ENCODE measurements around the gene TUBA1C. TPM values are rescaled to one million over a fixed set of nuclear protein-coding genes. Genes with fewer than 3 reads are reported as not detected.
"Not testable (repeated sequence)": the region's sequence is repeated elsewhere in the genome, so short reads cannot be mapped to it uniquely, and the experiment has no call there.

TUBA1C gene
- total RNA-seq, 1 donor, result 321 TPM

DNA sequence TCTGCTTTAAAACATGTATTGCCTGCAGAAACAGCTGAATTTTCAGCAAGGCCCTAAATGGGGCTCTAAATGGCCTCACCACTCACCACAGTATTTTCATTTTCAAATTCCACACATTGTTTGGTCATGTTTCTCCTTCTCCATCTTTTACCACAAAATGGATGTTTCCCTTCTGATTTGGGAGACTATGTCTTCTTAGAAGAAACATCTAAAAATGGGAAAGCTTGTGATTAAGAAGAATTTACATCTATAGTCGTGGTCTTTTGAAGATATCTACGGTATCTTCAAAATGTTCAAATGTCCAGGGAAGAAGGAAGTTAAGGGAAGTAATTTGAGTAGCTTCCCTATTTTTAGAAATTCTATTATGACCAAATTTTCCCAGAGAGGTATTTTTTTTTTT, 20.7 kb upstream of the TUBA1C start:
- Histone ChIP-seq H2AFZ (ENCODE audit: low read length) (peak overlapping the region; percentile 81), H3K27me3 (ENCODE audit: insufficient read depth, low read length) (no peaks in the 10 kb centered on the region), H4K20me1 (ENCODE audit: insufficient read depth, low read length) (no peaks in the 10 kb centered on the region), H3K9me3 (ENCODE audit: low read depth, low read length) (no peaks in the 10 kb centered on the region), H3K4me3 (ENCODE audit: insufficient read depth, low read length) (peak overlapping the region; percentile 44), H3K4me2 (ENCODE audit: insufficient read depth, low read length) (peak overlapping the region; percentile 77), H3K79me2 (ENCODE audit: insufficient read depth, low read length) (no peaks in the 10 kb centered on the region), H3K4me1 (ENCODE audit: insufficient read depth, low read length) (peaks cover 23% of the 10 kb centered on the region), H3K36me3 (ENCODE audit: insufficient read depth, low read length) (no peaks in the 10 kb centered on the region), H3K27ac (ENCODE audit: low read depth, low read length) (peak overlapping the region; percentile 95)
- TF ChIP-seq, protein P1, sequence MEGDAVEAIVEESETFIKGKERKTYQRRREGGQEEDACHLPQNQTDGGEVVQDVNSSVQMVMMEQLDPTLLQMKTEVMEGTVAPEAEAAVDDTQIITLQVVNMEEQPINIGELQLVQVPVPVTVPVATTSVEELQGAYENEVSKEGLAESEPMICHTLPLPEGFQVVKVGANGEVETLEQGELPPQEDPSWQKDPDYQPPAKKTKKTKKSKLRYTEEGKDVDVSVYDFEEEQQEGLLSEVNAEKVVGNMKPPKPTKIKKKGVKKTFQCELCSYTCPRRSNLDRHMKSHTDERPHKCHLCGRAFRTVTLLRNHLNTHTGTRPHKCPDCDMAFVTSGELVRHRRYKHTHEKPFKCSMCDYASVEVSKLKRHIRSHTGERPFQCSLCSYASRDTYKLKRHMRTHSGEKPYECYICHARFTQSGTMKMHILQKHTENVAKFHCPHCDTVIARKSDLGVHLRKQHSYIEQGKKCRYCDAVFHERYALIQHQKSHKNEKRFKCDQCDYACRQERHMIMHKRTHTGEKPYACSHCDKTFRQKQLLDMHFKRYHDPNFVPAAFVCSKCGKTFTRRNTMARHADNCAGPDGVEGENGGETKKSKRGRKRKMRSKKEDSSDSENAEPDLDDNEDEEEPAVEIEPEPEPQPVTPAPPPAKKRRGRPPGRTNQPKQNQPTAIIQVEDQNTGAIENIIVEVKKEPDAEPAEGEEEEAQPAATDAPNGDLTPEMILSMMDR (IDR thresholded peaks at IDR 0.05; ENCODE audit: extremely low read depth, low read depth, low read length), result no peak
- no peak for DNase-seq (ENCODE audit: insufficient read length, low spot score, missing footprints)

DNA sequence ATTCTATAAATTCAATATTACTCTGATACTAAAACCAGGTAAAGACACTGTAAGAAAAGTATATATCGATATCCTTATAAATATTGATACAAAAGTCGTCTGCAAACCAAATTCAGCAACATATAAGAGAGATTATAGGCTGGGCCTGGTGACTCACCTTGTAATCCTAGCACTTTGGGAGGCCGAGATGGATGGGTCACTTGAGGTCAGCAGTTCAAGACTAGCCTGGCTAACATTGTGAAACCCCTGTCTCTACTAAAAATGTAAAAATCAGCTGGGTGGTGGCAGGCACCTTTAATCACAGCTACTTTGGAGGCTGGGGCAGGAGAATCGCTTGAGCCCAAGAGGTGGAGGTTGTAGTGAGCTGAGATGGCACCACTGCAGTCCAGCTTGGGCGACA, 13.5 kb upstream of the TUBA1C start:
- Histone ChIP-seq H3K4me3 (ENCODE audit: insufficient read depth, low read length) (no peak overlapping the region), H3K27me3 (ENCODE audit: insufficient read depth, low read length) (no peaks in the 10 kb centered on the region), H3K4me2 (ENCODE audit: insufficient read depth, low read length) (no peak overlapping the region), H4K20me1 (ENCODE audit: insufficient read depth, low read length) (no peaks in the 10 kb centered on the region), H3K36me3 (ENCODE audit: insufficient read depth, low read length) (no peaks in the 10 kb centered on the region), H3K4me1 (ENCODE audit: insufficient read depth, low read length) (peaks cover 4% of the 10 kb centered on the region), H3K9me3 (ENCODE audit: low read depth, low read length) (no peaks in the 10 kb centered on the region), H3K79me2 (ENCODE audit: insufficient read depth, low read length) (no peaks in the 10 kb centered on the region), H2AFZ (ENCODE audit: low read length) (no peak overlapping the region), H3K27ac (ENCODE audit: low read depth, low read length) (no peak overlapping the region)
- TF ChIP-seq, protein P1 (IDR thresholded peaks at IDR 0.05; ENCODE audit: extremely low read depth, low read depth, low read length), result no peak
- no peak for DNase-seq (ENCODE audit: insufficient read length, low spot score, missing footprints)

DNA sequence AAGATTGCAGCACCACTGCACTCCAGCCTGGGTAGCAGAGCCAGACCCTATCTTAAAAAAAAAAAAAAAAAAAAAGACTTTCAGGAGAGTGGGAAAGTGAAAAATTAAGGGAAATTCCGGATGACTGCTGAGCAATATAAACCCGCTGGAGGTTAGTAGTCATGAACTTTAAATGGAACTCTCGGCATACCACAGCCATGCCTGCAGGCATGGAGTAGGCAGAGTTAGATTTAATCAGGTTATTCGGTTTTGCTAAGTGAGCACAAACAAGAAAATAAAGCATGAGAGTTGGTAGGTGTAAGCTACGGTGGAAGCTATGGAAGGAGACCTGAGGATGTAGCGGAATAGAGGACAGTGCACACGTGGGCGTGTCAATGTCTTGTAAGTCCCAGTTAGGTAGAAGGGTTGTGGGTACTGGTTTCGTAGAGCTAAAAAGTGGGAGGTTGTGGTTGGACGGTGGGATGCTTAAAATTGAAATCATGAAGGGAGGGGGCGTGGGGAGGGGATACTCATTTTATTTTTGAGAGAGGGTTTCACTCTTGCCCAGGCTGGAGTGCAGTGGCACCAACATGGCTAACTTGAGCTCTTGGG, 11.8 kb upstream of the TUBA1C start:
- Histone ChIP-seq H3K27ac (ENCODE audit: low read depth, low read length) (no peak overlapping the region), H4K20me1 (ENCODE audit: insufficient read depth, low read length) (no peaks in the 10 kb centered on the region), H3K4me2 (ENCODE audit: insufficient read depth, low read length) (no peak overlapping the region), H3K36me3 (ENCODE audit: insufficient read depth, low read length) (no peaks in the 10 kb centered on the region), H3K9me3 (ENCODE audit: low read depth, low read length) (no peaks in the 10 kb centered on the region), H3K27me3 (ENCODE audit: insufficient read depth, low read length) (no peaks in the 10 kb centered on the region), H3K79me2 (ENCODE audit: insufficient read depth, low read length) (no peaks in the 10 kb centered on the region), H3K4me1 (ENCODE audit: insufficient read depth, low read length) (peaks cover 4% of the 10 kb centered on the region), H2AFZ (ENCODE audit: low read length) (no peak overlapping the region), H3K4me3 (ENCODE audit: insufficient read depth, low read length) (no peak overlapping the region)
- TF ChIP-seq, protein P1 (IDR thresholded peaks at IDR 0.05; ENCODE audit: extremely low read depth, low read depth, low read length), result no peak
- DNase-seq (ENCODE audit: insufficient read length, low spot score, missing footprints), result no peak

DNA sequence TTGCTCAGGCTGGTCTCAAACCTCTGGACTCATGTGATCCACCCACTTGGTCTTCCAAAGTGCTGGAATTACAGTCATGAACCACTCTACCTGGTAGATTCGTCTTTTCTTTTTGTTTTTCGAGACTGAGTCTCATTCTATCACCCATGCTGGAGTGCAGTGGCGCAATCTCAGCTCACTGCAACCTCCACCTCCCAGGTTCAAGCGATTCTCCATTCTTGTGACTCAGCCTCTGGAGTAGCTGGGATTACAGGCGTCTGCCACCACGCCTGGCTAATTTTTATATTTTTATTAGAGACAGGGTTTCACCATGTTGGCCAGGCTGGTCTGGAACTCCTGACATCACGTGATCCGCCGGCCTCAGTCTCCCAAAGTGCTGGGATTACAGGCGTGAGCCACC, 9.4 kb upstream of the TUBA1C start:
- not testable (repeated sequence) for H3K36me3 ChIP-seq (ENCODE audit: insufficient read depth, low read length)

More for the DNA sequence above, 9.4 kb upstream of the TUBA1C start:
- H3K27me3 ChIP-seq (ENCODE audit: insufficient read depth, low read length); DNase-seq (ENCODE audit: insufficient read length, low spot score, missing footprints); H3K9me3 ChIP-seq (ENCODE audit: low read depth, low read length); H3K4me2 ChIP-seq (ENCODE audit: insufficient read depth, low read length); H2AFZ ChIP-seq (ENCODE audit: low read length); H3K79me2 ChIP-seq (ENCODE audit: insufficient read depth, low read length); H4K20me1 ChIP-seq (ENCODE audit: insufficient read depth, low read length); H3K4me3 ChIP-seq (ENCODE audit: insufficient read depth, low read length); H3K27ac ChIP-seq (ENCODE audit: low read depth, low read length): not testable (repeated sequence)
- H3K4me1 ChIP-seq (ENCODE audit: insufficient read depth, low read length), result peaks cover 17% of the 10 kb centered on the region

Measured in osteoblast (primary cell).